Activated CD8-positive, alpha-beta memory T cell treated with anti-CD3 and anti-CD28 coated beads, Interleukin-2, amount 10 ng/mL, durations not matched to agents 7 days and 5 days (primary cell): Measurements from ENCODE around the gene CHRNA4. TPM values are rescaled to one million over a fixed set of nuclear protein-coding genes. Genes with fewer than 3 reads are reported as not detected.
A peak's percentile ranks its signal among the peaks of the same experiment; 100 is the strongest.

ENCODE experiments used
- ATAC-seq: fragments of 150-1000 bp; cut with Tn5 transposase; one replicate; pipeline ENCODE4 v1.10.0; 2021; ENCODE audit warnings: moderate library complexity
- CTCF ChIA-PET: fragments of 350-600 bp; sonication (Branson Sonifier 250); formaldehyde crosslinking; loops from one replicate; lab custom pipeline; 2021; ENCODE audit warnings: antibody characterized with exemption; lab: Charles Lee
- DNase-seq: peaks from one replicate; pipeline ENCODE4 v3.0.0-alpha.2; 2020
- H3K27ac Mint-ChIP-seq: one replicate; pipeline ENCODE4 v1.8.0; 2021; ENCODE audit warnings: mild to moderate bottlenecking, mixed read lengths
- H3K27me3 Mint-ChIP-seq: one replicate; pipeline ENCODE4 v1.8.0; 2021; ENCODE audit warnings: mixed read lengths
- H3K36me3 Mint-ChIP-seq: one replicate; pipeline ENCODE4 v1.8.0; 2021; ENCODE audit warnings: mild to moderate bottlenecking, mixed read lengths
- H3K4me1 Mint-ChIP-seq: one replicate; pipeline ENCODE4 v1.8.0; 2021; ENCODE audit warnings: mixed read lengths
- H3K4me3 Mint-ChIP-seq: one replicate; pipeline ENCODE4 v1.8.0; 2021; ENCODE audit warnings: mild to moderate bottlenecking, moderate library complexity, mixed read lengths
- H3K9me3 Mint-ChIP-seq: one replicate; pipeline ENCODE4 v1.8.0; 2022; ENCODE audit warnings: low read depth, mixed read lengths
- total RNA-seq, 2 experiments: library from RNA; stranded (reverse); gene quantifications; one replicate each; pipeline ENCODE4 v1.2.3, GENCODE V29; 2021

Gene CHRNA4
- total RNA-seq, 2 experiments from 2014 or later, result not detected

DNA sequence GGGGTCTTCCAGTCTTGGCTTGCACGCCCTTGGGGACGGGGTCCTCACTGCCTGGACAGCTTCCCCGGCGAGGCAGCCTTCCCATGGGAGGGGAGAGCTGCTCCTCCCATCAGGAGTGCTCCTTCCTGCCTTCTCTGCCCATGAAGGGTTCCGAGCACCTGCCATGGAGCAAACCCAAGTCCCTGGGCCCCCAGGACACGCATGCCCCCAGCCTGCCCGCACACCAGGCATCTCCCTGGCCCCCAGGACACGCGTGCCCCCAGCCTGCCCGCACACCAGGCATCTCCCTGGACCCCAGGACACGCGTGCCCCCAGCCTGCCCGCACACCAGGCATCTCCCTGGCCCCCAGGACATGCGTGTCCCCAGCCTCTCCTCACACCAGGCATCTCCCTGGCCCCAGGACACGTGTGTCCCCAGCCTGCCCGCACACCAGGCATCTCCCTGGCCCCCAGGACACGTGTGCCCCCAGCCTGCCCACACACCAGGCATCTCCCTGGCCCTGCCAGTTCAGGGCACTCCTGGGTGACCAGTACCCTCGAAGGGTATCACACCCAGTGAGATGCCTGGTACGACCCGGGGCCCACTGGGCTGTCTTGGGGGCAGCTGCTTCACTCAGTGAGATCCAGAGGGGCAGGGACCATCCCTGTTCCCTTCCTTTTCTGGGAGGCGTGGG lies 46.4 kb downstream of the CHRNA4 start:
- Mint-ChIP-seq H3K27me3 (no peaks in the 10 kb centered on the region), H3K27ac (no peak overlapping the region), H3K4me1 (no peaks in the 10 kb centered on the region), H3K4me3 (no peak overlapping the region), H3K36me3 (no peaks in the 10 kb centered on the region), H3K9me3 (no peaks in the 10 kb centered on the region)
- no peak for DNase-seq
- ATAC-seq, result no peak
- CTCF ChIA-PET, result no interaction called here

DNA sequence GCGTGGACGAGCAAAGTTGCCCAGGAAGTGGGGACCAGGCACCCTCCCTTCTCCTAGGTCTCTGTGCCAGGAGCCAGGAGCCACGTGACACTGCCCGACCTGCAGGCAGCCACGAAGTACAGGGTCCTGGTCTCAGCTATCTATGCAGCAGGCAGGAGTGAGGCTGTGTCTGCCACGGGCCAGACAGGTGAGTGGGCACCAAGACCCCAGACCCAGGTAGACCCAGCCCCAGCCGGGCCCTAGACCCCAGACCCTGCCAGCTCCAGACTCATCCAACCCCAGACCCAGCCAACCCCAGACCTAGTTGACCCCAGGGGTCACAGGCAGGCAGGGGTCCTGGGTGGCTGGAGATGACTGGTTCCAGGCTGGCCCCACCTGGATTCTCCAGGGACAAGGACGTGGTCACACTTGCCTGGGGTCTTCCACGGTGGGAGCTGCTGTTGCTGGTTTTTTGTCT lies 47.1 kb downstream of the CHRNA4 start:
- CTCF ChIA-PET, result no interaction called here
- Mint-ChIP-seq H3K9me3 (no peaks in the 10 kb centered on the region), H3K27me3 (no peaks in the 10 kb centered on the region), H3K4me3 (no peak overlapping the region), H3K36me3 (no peaks in the 10 kb centered on the region), H3K4me1 (no peaks in the 10 kb centered on the region), H3K27ac (no peak overlapping the region)
- no peak for ATAC-seq
- no peak for DNase-seq

GRCh38 chr20:63313349-63314014 lies 47.7 kb downstream of the CHRNA4 start:
- Mint-ChIP-seq H3K27me3 (no peaks in the 10 kb centered on the region), H3K4me3 (no peak overlapping the region), H3K4me1 (no peaks in the 10 kb centered on the region), H3K9me3 (no peaks in the 10 kb centered on the region), H3K36me3 (no peaks in the 10 kb centered on the region), H3K27ac (no peak overlapping the region)
- CTCF ChIA-PET, result no interaction called here
- ATAC-seq (no peak), DNase-seq (no peak)

GRCh38 chr20:63312690-63313348 lies 48.3 kb downstream of the CHRNA4 start:
- H3K4me1 Mint-ChIP-seq, result no peaks in the 10 kb centered on the region
- no peaks in the 10 kb centered on the region for H3K27me3 Mint-ChIP-seq
- CTCF ChIA-PET, result no interaction called here
- no peak overlapping the region for H3K27ac Mint-ChIP-seq
- no peaks in the 10 kb centered on the region for H3K9me3 Mint-ChIP-seq
- ATAC-seq (no peak), DNase-seq (no peak)
- no peak overlapping the region for H3K4me3 Mint-ChIP-seq
- H3K36me3 Mint-ChIP-seq, result no peaks in the 10 kb centered on the region

GRCh38 chr20:63312273-63312672 lies 48.9 kb downstream of the CHRNA4 start:
- CTCF ChIA-PET, result no interaction called here
- ATAC-seq, result no peak
- no peak overlapping the region for H3K27ac Mint-ChIP-seq
- no peaks in the 10 kb centered on the region for H3K9me3 Mint-ChIP-seq
- H3K4me1 Mint-ChIP-seq, result no peaks in the 10 kb centered on the region
- no peaks in the 10 kb centered on the region for H3K27me3 Mint-ChIP-seq
- H3K36me3 Mint-ChIP-seq, result no peaks in the 10 kb centered on the region
- DNase-seq, result no peak
- no peak overlapping the region for H3K4me3 Mint-ChIP-seq

GRCh38 chr20:63311833-63312243 lies 49.3 kb downstream of the CHRNA4 start:
- no peaks in the 10 kb centered on the region for H3K36me3 Mint-ChIP-seq
- no peaks in the 10 kb centered on the region for H3K27me3 Mint-ChIP-seq
- DNase-seq (no peak), ATAC-seq (no peak)
- no peak overlapping the region for H3K4me3 Mint-ChIP-seq
- no peaks in the 10 kb centered on the region for H3K4me1 Mint-ChIP-seq
- H3K9me3 Mint-ChIP-seq, result no peaks in the 10 kb centered on the region
- CTCF ChIA-PET, result interaction anchor here (3.0 kb wide), 1 partner anchor 70 kb away, joined by 26 read pairs; no protein-coding TSS in a partner anchor
- no peak overlapping the region for H3K27ac Mint-ChIP-seq

- H3K4me3 Mint-ChIP-seq, result no peak overlapping the region
- no peak for DNase-seq
- no peak overlapping the region for H3K27ac Mint-ChIP-seq
- CTCF ChIA-PET, result interaction anchor here (3.0 kb wide), 1 partner anchor 70 kb away, joined by 26 read pairs; no protein-coding TSS in a partner anchor
- H3K9me3 Mint-ChIP-seq, result no peaks in the 10 kb centered on the region
- H3K4me1 Mint-ChIP-seq, result no peaks in the 10 kb centered on the region
- H3K36me3 Mint-ChIP-seq, result no peaks in the 10 kb centered on the region
- ATAC-seq, result no peak
- H3K27me3 Mint-ChIP-seq, result no peaks in the 10 kb centered on the region
Measured at GRCh38 chr20:63311186-63311832, 49.8 kb downstream of the CHRNA4 start.

DNA sequence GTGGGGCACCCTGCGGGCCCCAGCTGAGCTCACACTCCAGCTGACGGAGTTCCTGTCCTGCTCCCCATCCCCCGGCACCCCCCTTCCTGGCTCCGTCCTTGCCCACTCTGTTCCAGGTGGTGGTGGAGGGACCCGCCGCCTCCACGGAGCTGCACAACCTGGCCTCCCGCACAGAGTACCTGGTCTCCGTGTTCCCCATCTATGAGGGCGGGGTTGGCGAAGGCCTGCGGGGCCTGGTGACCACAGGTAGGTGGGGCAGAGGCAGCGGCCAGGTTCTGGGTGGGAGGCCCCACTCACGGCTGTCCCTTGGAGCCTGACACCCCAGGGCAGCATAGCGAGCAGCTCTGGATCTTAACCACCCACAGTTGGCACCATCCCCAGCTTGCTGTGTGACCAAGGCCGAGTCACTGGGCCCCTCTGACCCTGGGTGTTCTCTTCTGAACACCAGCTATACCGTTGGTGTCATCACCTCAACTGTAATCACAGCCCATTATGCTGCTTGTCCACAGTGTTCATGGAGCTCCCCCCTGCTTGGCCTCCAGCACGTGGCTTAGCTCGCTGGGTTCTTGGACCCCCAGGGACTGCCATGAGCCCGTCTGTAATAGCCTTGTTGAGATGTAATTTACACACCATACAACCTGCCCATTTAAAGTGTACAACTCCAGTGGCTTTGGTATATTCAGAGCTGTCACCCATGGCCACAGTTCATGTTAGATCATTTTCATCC lies 50.7 kb downstream of the CHRNA4 start:
- DNase-seq (no peak), ATAC-seq (no peak)
- CTCF ChIA-PET, result interaction anchor here (1.1 to 3.0 kb wide), 8 partner anchors 8 to 750 kb away, joined by 3 to 26 read pairs (median 3); no protein-coding TSS in a partner anchor
- no peaks in the 10 kb centered on the region for H3K36me3 Mint-ChIP-seq
- H3K9me3 Mint-ChIP-seq, result no peaks in the 10 kb centered on the region
- H3K4me3 Mint-ChIP-seq, result no peak overlapping the region
- H3K27ac Mint-ChIP-seq, result no peak overlapping the region
- H3K4me1 Mint-ChIP-seq, result no peaks in the 10 kb centered on the region
- H3K27me3 Mint-ChIP-seq, result no peaks in the 10 kb centered on the region

DNA sequence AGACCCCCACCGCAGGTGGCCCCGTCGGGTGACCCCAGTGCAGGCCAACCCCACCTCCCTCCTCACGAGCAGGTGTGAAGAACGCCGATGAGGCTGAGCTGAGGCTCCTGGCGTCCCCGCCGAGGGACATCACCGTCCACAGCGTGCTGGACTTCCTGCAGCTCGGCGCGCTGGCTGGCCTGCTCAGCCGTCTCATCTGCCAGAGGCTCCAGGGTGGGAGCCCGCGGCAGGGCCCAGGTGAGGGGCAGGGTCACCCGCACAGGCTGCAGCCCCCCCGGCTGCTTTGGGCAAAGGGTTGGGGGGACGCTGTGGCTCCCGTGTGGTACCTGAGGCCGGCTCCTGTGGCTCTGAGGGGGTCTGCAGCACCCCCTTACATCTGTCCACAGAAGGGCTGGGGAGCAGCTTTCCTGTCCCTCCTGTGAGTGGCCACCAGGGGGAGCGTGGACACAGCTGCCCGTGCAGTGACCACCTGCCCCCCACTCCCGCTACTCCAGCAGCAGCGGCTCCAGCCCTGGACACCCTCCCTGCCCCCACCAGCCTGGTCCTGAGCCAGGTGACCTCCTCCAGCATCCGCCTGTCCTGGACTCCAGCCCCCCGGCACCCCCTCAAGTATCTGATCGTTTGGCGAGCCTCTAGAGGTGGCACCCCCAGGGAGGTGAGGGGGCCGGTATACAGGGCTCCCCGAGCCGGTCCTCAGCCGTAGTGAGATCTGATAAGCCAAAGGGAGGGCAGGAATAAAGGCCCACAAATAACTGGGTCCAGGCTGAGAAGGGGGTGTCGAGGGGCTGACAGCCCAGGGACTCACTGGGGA lies 51.7 kb downstream of the CHRNA4 start:
- CTCF ChIA-PET, result interaction anchor here (1.0 to 3.0 kb wide), 14 partner anchors 9 to 751 kb away, joined by 3 to 26 read pairs (median 3); partner anchors contain the start of gene ARFGAP1
- Mint-ChIP-seq H3K4me3 (no peak overlapping the region), H3K27me3 (no peaks in the 10 kb centered on the region), H3K9me3 (no peaks in the 10 kb centered on the region), H3K27ac (no peak overlapping the region), H3K36me3 (no peaks in the 10 kb centered on the region), H3K4me1 (no peaks in the 10 kb centered on the region)
- DNase-seq (peak; percentile 43), ATAC-seq (no peak)

DNA sequence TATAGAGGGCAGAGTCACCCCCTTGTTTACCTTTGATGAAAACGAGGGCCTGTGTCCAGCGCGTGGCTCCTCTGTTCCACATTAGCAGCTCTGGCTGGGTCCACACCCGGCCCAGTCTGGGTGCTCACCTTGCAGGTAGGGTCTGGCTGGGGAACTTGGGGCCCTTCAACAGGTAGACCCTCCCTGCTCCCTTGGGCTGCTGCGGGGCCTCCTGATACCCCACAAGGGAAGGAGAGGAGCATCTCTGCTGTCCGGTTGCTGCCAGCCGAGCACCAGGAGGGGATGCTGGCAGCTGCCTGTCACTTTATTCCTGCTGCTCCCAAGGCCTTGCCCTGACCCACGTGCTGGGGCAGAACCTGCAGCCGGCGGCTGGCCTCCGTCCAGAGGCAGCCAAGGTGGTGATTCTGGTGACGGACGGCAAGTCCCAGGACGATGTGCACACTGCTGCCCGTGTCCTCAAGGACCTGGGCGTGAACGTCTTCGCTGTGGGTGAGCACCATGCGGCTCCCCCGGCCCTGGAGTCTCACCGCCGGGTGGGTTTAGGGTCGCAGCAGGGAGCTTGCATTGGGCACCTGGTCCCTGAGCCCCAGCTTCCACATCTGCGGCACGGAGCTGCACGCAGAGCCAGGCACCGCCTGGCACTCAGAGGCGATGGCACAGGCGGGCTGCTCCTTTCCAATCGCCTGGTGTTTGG lies 52.8 kb downstream of the CHRNA4 start:
- DNase-seq (no peak), ATAC-seq (no peak)
- Mint-ChIP-seq H3K9me3 (no peaks in the 10 kb centered on the region), H3K4me3 (no peak overlapping the region), H3K27me3 (no peaks in the 10 kb centered on the region), H3K36me3 (no peaks in the 10 kb centered on the region), H3K27ac (no peak overlapping the region), H3K4me1 (no peaks in the 10 kb centered on the region)
- CTCF ChIA-PET, result interaction anchor here (0.9 to 1.7 kb wide), 4 partner anchors 22 to 74 kb away, joined by 3 to 5 read pairs (median 3); no protein-coding TSS in a partner anchor

GRCh38 chr20:63307538-63308217 lies 53.5 kb downstream of the CHRNA4 start:
- H3K36me3 Mint-ChIP-seq, result no peaks in the 10 kb centered on the region
- ATAC-seq (no peak), DNase-seq (no peak)
- H3K4me1 Mint-ChIP-seq, result no peaks in the 10 kb centered on the region
- no peak overlapping the region for H3K4me3 Mint-ChIP-seq
- H3K27ac Mint-ChIP-seq, result no peak overlapping the region
- CTCF ChIA-PET, result interaction anchor here (0.9 to 1.7 kb wide), 2 partner anchors 73 to 74 kb away, joined by 3 to 5 read pairs; no protein-coding TSS in a partner anchor
- no peaks in the 10 kb centered on the region for H3K9me3 Mint-ChIP-seq
- peaks cover 1% of the 10 kb centered on the region for H3K27me3 Mint-ChIP-seq
